Measurements from ENCODE around the gene TMEM200C.

GRCh38 chr18:5914951-5915350 is 19.6 kb upstream of the TMEM200C start:
- TF ChIP-seq POLR2A (IDR thresholded peaks at IDR 0.05; ENCODE audit: low read depth, low read length) (no peak), POLR2AphosphoS5 (IDR thresholded peaks at IDR 0.05; ENCODE audit: low read depth, low read length) (no peak)

All from GM12891 (cell line).